DOHH2 (cell line): Measurements from ENCODE around the gene WFDC9.
"Not testable (repeated sequence)": the region's sequence is repeated elsewhere in the genome, so short reads cannot be mapped to it uniquely, and the experiment has no call there.

Experiments used
- H3F3A ChIP-seq: fragments of 200-600 bp; sonication (generic), shearing (Covaris generic); 2 replicates; pipeline ENCODE4 v1.6.0; 2016; ENCODE audit warnings: antibody characterized with exemption, mild to moderate bottlenecking; ENCODE audit not compliant: control insufficient read depth, insufficient read depth
- H3K27ac ChIP-seq: fragments of 200-600 bp; sonication (generic); 2 replicates; pipeline ENCODE4 v1.5.1; 2014; ENCODE audit warnings: low read depth, mild to moderate bottlenecking, low read length, moderate library complexity
- H3K27me3 ChIP-seq: fragments of 200-600 bp; sonication (generic); 2 replicates; pipeline ENCODE4 v1.6.1; 2014; ENCODE audit warnings: mild to moderate bottlenecking, low read length, mixed read lengths; ENCODE audit not compliant: control insufficient read depth
- H3K36me3 ChIP-seq: fragments of 200-600 bp; sonication (generic); 2 replicates; pipeline ENCODE4 v1.6.1; 2014; ENCODE audit warnings: mild to moderate bottlenecking, low read length, moderate library complexity, mixed read lengths; ENCODE audit not compliant: control insufficient read depth
- H3K4me1 ChIP-seq: fragments of 200-600 bp; sonication (generic); 2 replicates; pipeline ENCODE4 v1.6.1; 2014; ENCODE audit warnings: mild to moderate bottlenecking, low read length, mixed read lengths; ENCODE audit not compliant: control insufficient read depth
- H3K4me2 ChIP-seq: fragments of 200-600 bp; sonication (generic); 2 replicates; pipeline ENCODE4 v1.6.0; 2014; ENCODE audit warnings: mild to moderate bottlenecking, low read length, moderate library complexity
- H3K4me3 ChIP-seq: fragments of 200-600 bp; sonication (generic); 2 replicates; pipeline ENCODE4 v1.5.1; 2014; ENCODE audit warnings: mild to moderate bottlenecking, low read length, mixed read lengths
- H3K79me2 ChIP-seq: fragments of 200-600 bp; sonication (generic); 2 replicates; pipeline ENCODE4 v1.6.1; 2014; ENCODE audit warnings: mild to moderate bottlenecking, low read length, mixed read lengths; ENCODE audit not compliant: control insufficient read depth
- H3K9me2 ChIP-seq: fragments of 200-600 bp; sonication (generic); replicated peaks from 2 replicates; pipeline ENCODE4 v1.6.1; 2014; ENCODE audit warnings: mild to moderate bottlenecking, low read length, mixed read lengths; ENCODE audit not compliant: control insufficient read depth
- H3K9me3 ChIP-seq: fragments of 200-600 bp; sonication (generic); 2 replicates; pipeline ENCODE4 v1.6.1; 2014; ENCODE audit warnings: antibody characterized with exemption, low read length, mixed read lengths; ENCODE audit not compliant: control insufficient read depth, insufficient read depth
- H4K20me1 ChIP-seq: fragments of 200-600 bp; sonication (generic); 2 replicates; pipeline ENCODE4 v1.6.0; 2014; ENCODE audit warnings: low read depth, mild to moderate bottlenecking, antibody characterized with exemption, low read length, moderate library complexity; ENCODE audit not compliant: control insufficient read depth, insufficient read depth
- CTCF ChIP-seq: fragments of 200-600 bp; sonication (generic); IDR thresholded peaks from one replicate; pipeline ENCODE4 v1.5.1; 2014; ENCODE audit warnings: antibody characterized with exemption, mild to moderate bottlenecking, low read depth, low read length; ENCODE audit not compliant: poor library complexity, severe bottlenecking
- EZH2phosphoT487 ChIP-seq: fragments of 200-600 bp; sonication (generic); IDR thresholded peaks from 2 replicates; pipeline ENCODE4 v1.6.1; 2017; ENCODE audit warnings: borderline replicate concordance, mild to moderate bottlenecking, antibody characterized with exemption, low read length, moderate library complexity, mixed read lengths

Gene WFDC9

GRCh38 chr20:45589725-45590124, 41.4 kb downstream of the WFDC9 start:
- H3K4me3 ChIP-seq: no peak overlapping the region
- no peaks in the 10 kb centered on the region for H3K4me1 ChIP-seq
- H4K20me1 ChIP-seq: no peaks in the 10 kb centered on the region
- H3K79me2 ChIP-seq: no peaks in the 10 kb centered on the region
- no peak overlapping the region for H3K4me2 ChIP-seq
- H3K9me3 ChIP-seq: no peaks in the 10 kb centered on the region
- H3K27me3 ChIP-seq: peaks cover 9% of the 10 kb centered on the region
- H3F3A ChIP-seq: no peaks in the 10 kb centered on the region
- H3K27ac ChIP-seq: no peak overlapping the region
- TF ChIP-seq CTCF: no peak
- TF ChIP-seq EZH2phosphoT487: no peak
- H3K9me2 ChIP-seq: no peaks in the 10 kb centered on the region
- H3K36me3 ChIP-seq: no peaks in the 10 kb centered on the region

GRCh38 chr20:45588800-45589199, 42.3 kb downstream of the WFDC9 start:
- H3K9me3 ChIP-seq: no peaks in the 10 kb centered on the region
- no peaks in the 10 kb centered on the region for H3K79me2 ChIP-seq
- H3K4me1 ChIP-seq: no peaks in the 10 kb centered on the region
- H3K27me3 ChIP-seq: peaks cover 9% of the 10 kb centered on the region
- no peaks in the 10 kb centered on the region for H4K20me1 ChIP-seq
- H3F3A ChIP-seq: no peaks in the 10 kb centered on the region
- no peak overlapping the region for H3K27ac ChIP-seq
- H3K4me3 ChIP-seq: no peak overlapping the region
- H3K36me3 ChIP-seq: no peaks in the 10 kb centered on the region
- H3K4me2 ChIP-seq: no peak overlapping the region
- TF ChIP-seq EZH2phosphoT487 (no peak), CTCF (no peak)
- H3K9me2 ChIP-seq: no peaks in the 10 kb centered on the region

- not testable (repeated sequence) for H4K20me1 ChIP-seq, H3K9me3 ChIP-seq, H3K79me2 ChIP-seq, H3F3A ChIP-seq, H3K4me3 ChIP-seq, H3K27ac ChIP-seq, H3K4me1 ChIP-seq, H3K4me2 ChIP-seq, H3K36me3 ChIP-seq, H3K9me2 ChIP-seq
- peaks cover 16% of the 10 kb centered on the region for H3K27me3 ChIP-seq
Observed at GRCh38 chr20:45585986-45586385, 45.1 kb downstream of the WFDC9 start.

GRCh38 chr20:45584294-45584693, 46.8 kb downstream of the WFDC9 start:
- H3F3A ChIP-seq, H4K20me1 ChIP-seq, H3K36me3 ChIP-seq, H3K27ac ChIP-seq, H3K4me1 ChIP-seq, H3K4me2 ChIP-seq, H3K9me2 ChIP-seq, H3K79me2 ChIP-seq, H3K4me3 ChIP-seq, H3K9me3 ChIP-seq: not testable (repeated sequence)
- H3K27me3 ChIP-seq: peaks cover 16% of the 10 kb centered on the region
